Panc1 (cell line): Measurements from ENCODE around the gene ZNF593OS.

Experiments
- CTCF ChIP-seq: fragments of 450-650 bp; IDR thresholded peaks from 2 replicates; pipeline ENCODE4 v1.5.1; 2017; ENCODE audit warnings: mild to moderate bottlenecking
- POLR2AphosphoS5 ChIP-seq: IDR thresholded peaks from 2 replicates; pipeline ENCODE4 v1.6.1; 2012; ENCODE audit warnings: mild to moderate bottlenecking, low read depth, low read length, moderate library complexity
- SIN3A ChIP-seq: IDR thresholded peaks from 2 replicates; pipeline ENCODE4 v1.6.1; 2012; ENCODE audit warnings: low read depth, mild to moderate bottlenecking, low read length, moderate library complexity, borderline replicate concordance; ENCODE audit not compliant: insufficient read depth
- TCF7L2 ChIP-seq: IDR thresholded peaks from 2 replicates; pipeline ENCODE4 v1.6.1; 2011; ENCODE audit warnings: mild to moderate bottlenecking, low read depth, low read length, inconsistent platforms
- TF ChIP-seq, protein P1 (sequence below), 2 experiments: IDR thresholded peaks; 2 replicates each; pipeline ENCODE4 v1.6.1; 2011 to 2012; ENCODE audit warnings: low read depth in 2 of 2, control low read depth in 1 of 2, low read length in 1 of 2, mild to moderate bottlenecking in 1 of 2, moderate library complexity in 1 of 2; ENCODE audit not compliant: insufficient read depth in 1 of 2

DNA sequence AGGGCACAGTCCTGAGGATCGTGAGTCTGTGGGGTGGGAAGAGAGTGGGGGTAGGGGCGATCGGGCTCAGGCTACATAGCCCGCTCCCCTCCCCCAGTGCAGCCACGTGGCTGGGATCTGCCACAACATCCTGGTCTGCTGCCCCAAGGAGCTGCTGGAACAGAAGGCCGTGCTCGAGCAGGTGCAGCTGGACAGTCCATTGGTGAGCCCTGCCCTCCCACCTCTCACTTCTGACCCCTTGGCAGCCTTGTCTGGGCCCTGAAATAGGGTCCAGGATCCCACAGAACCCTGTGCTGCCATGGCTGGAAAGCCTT is 10.7 kb upstream of the ZNF593OS start:
- TF ChIP-seq POLR2AphosphoS5 (no peak), CTCF (no peak), SIN3A (no peak), TCF7L2 (no peak)
- TF ChIP-seq, protein P1, sequence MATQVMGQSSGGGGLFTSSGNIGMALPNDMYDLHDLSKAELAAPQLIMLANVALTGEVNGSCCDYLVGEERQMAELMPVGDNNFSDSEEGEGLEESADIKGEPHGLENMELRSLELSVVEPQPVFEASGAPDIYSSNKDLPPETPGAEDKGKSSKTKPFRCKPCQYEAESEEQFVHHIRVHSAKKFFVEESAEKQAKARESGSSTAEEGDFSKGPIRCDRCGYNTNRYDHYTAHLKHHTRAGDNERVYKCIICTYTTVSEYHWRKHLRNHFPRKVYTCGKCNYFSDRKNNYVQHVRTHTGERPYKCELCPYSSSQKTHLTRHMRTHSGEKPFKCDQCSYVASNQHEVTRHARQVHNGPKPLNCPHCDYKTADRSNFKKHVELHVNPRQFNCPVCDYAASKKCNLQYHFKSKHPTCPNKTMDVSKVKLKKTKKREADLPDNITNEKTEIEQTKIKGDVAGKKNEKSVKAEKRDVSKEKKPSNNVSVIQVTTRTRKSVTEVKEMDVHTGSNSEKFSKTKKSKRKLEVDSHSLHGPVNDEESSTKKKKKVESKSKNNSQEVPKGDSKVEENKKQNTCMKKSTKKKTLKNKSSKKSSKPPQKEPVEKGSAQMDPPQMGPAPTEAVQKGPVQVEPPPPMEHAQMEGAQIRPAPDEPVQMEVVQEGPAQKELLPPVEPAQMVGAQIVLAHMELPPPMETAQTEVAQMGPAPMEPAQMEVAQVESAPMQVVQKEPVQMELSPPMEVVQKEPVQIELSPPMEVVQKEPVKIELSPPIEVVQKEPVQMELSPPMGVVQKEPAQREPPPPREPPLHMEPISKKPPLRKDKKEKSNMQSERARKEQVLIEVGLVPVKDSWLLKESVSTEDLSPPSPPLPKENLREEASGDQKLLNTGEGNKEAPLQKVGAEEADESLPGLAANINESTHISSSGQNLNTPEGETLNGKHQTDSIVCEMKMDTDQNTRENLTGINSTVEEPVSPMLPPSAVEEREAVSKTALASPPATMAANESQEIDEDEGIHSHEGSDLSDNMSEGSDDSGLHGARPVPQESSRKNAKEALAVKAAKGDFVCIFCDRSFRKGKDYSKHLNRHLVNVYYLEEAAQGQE (IDR thresholded peaks at IDR 0.05; ENCODE audit: insufficient read depth in 1 of 2, low read depth in 2 of 2, low read length in 1 of 2) = no peak
